HL-60 (cell line): ENCODE data around the gene LIMK1.

Source experiments
- CTCF ChIP-seq: IDR thresholded peaks from one replicate; pipeline ENCODE4 v1.5.1; 2011; ENCODE audit warnings: low read length, control low read depth, inconsistent platforms; ENCODE audit not compliant: insufficient read depth
- GABPA ChIP-seq: IDR thresholded peaks from 2 replicates; pipeline ENCODE4 v1.6.1; 2012; ENCODE audit warnings: low read depth

- TF ChIP-seq CTCF (no peak), GABPA (no peak)
These were observed 1.3 kb downstream of the LIMK1 start for GRCh38 chr7:74084722-74085578.
